ENCODE measurements around the gene CFAP65. TPM values are rescaled to one million over a fixed set of nuclear protein-coding genes. Genes with fewer than 3 reads are reported as not detected.

CFAP65 gene
- total and polyA plus RNA-seq, 9 donors, result 0.05 to 0.54 TPM; not detected in 7

- H3K36me3 ChIP-seq (ENCODE audit: control insufficient read depth, insufficient read depth, low read length), result no peaks in the 10 kb centered on the region
- H3K4me1 ChIP-seq (ENCODE audit: control insufficient read depth, insufficient read depth, low read length), result peaks cover 2% of the 10 kb centered on the region
- peaks cover 47% of the 10 kb centered on the region for H3K27me3 ChIP-seq (ENCODE audit: control insufficient read depth, insufficient read depth, low read length)
- H3K9me3 ChIP-seq (replicated peaks; ENCODE audit: control insufficient read depth, low read depth, low read length), result no peaks in the 10 kb centered on the region
- H3K27ac ChIP-seq (ENCODE audit: low read length), result no peak overlapping the region
- H3K4me3 ChIP-seq (ENCODE audit: low read length), result no peak overlapping the region
- no peak for DNase-seq
- WGBS (ENCODE audit: insufficient coverage), result no CpG with 5 or more reads among the region's 4 CpGs
Observed at GRCh38 chr2:218975060-218975777, 66.1 kb downstream of the CFAP65 start.

GRCh38 chr2:218970894-218971293 is 70.4 kb downstream of the CFAP65 start:
- 11% methylated on average over 1 of the region's 1 CpG for WGBS (ENCODE audit: insufficient coverage)
- Histone ChIP-seq H3K4me3 (ENCODE audit: low read length) (no peak overlapping the region), H3K36me3 (ENCODE audit: control insufficient read depth, insufficient read depth, low read length) (no peaks in the 10 kb centered on the region), H3K4me1 (ENCODE audit: control insufficient read depth, insufficient read depth, low read length) (no peaks in the 10 kb centered on the region), H3K27ac (ENCODE audit: low read length) (no peak overlapping the region), H3K27me3 (ENCODE audit: control insufficient read depth, insufficient read depth, low read length) (peaks cover 24% of the 10 kb centered on the region), H3K9me3 (replicated peaks; ENCODE audit: control insufficient read depth, low read depth, low read length) (no peaks in the 10 kb centered on the region)
- no peak for DNase-seq

GRCh38 chr2:218964041-218964771 is 77.1 kb downstream of the CFAP65 start:
- peaks cover 62% of the 10 kb centered on the region for H3K27me3 ChIP-seq (ENCODE audit: control insufficient read depth, insufficient read depth, low read length)
- peaks cover 17% of the 10 kb centered on the region for H3K4me1 ChIP-seq (ENCODE audit: control insufficient read depth, insufficient read depth, low read length)
- H3K27ac ChIP-seq (ENCODE audit: low read length), result no peak overlapping the region
- no peak overlapping the region for H3K4me3 ChIP-seq (ENCODE audit: low read length)
- H3K9me3 ChIP-seq (replicated peaks; ENCODE audit: control insufficient read depth, low read depth, low read length), result no peaks in the 10 kb centered on the region
- DNase-seq, result no peak
- H3K36me3 ChIP-seq (ENCODE audit: control insufficient read depth, insufficient read depth, low read length), result no peaks in the 10 kb centered on the region
- WGBS (ENCODE audit: insufficient coverage), result 17% methylated on average over 1 of the region's 5 CpGs

DNA sequence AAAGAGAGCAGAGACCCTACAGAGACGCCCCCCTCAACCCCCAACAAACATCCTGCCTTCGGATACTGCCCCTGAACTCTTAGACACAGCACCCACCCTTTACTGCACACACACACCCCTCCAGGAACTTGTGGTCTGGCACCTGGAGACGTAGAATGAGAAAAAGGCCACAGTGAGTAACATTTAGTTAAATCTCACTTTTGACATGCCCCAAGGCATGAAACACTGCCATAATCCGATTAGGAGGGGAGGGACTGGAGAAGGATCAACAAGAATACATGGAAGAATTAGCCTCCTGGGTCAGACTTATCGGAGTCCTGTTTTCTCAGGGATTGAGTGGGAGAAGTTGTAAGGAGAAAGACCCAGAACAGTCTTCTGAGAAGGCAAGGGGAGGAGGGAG is 77.7 kb downstream of the CFAP65 start:
- no peaks in the 10 kb centered on the region for H3K9me3 ChIP-seq (replicated peaks; ENCODE audit: control insufficient read depth, low read depth, low read length)
- DNase-seq, result no peak

DNA sequence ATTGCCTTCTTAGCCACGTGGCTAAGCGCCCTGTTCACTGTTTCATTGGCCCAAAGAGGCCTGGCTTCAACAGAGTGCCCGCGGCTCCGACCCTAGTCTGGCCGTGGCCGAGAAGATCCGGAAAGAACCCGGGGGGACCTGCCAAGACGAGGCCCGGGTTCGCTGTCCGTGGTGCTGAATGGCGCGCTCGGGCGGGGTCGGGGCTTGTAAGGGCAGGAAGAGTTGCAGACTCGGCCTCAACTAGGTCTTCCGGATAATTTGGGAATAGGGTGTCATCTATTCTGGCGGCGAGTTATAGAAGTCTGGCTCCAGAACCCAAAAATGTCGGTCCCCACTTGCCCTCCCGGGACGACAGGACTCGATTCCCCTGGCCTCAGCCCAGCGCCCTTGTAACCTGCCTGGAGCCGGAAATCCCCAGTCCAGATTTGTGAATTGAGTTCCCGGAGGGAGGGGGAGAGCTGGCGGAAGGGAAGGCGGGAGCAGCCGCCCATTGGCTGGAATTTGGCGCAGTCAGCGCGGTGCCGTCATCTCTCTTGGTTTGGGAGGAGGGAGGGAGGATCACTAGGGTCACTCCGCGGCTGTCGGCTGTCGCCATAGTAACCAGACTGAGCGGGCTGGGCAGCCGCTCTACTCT is 78.3 kb downstream of the CFAP65 start:
- DNase-seq, result peak; percentile 77
- Histone ChIP-seq H3K36me3 (ENCODE audit: control insufficient read depth, insufficient read depth, low read length) (no peaks in the 10 kb centered on the region), H3K27ac (ENCODE audit: low read length) (no peak overlapping the region), H3K9me3 (replicated peaks; ENCODE audit: control insufficient read depth, low read depth, low read length) (no peaks in the 10 kb centered on the region), H3K27me3 (ENCODE audit: control insufficient read depth, insufficient read depth, low read length) (peaks cover 72% of the 10 kb centered on the region), H3K4me1 (ENCODE audit: control insufficient read depth, insufficient read depth, low read length) (peaks cover 20% of the 10 kb centered on the region), H3K4me3 (ENCODE audit: low read length) (no peak overlapping the region)
- 1% methylated on average over 34 of the region's 42 CpGs for WGBS (ENCODE audit: insufficient coverage)

More for the DNA sequence above, 77.7 kb downstream of the CFAP65 start:
- WGBS (ENCODE audit: insufficient coverage), result 23% methylated on average over 3 of the region's 5 CpGs
- H3K27ac ChIP-seq (ENCODE audit: low read length), result no peak overlapping the region
- peaks cover 68% of the 10 kb centered on the region for H3K27me3 ChIP-seq (ENCODE audit: control insufficient read depth, insufficient read depth, low read length)
- H3K36me3 ChIP-seq (ENCODE audit: control insufficient read depth, insufficient read depth, low read length), result no peaks in the 10 kb centered on the region
- H3K4me1 ChIP-seq (ENCODE audit: control insufficient read depth, insufficient read depth, low read length), result peaks cover 20% of the 10 kb centered on the region
- H3K4me3 ChIP-seq (ENCODE audit: low read length), result no peak overlapping the region

DNA sequence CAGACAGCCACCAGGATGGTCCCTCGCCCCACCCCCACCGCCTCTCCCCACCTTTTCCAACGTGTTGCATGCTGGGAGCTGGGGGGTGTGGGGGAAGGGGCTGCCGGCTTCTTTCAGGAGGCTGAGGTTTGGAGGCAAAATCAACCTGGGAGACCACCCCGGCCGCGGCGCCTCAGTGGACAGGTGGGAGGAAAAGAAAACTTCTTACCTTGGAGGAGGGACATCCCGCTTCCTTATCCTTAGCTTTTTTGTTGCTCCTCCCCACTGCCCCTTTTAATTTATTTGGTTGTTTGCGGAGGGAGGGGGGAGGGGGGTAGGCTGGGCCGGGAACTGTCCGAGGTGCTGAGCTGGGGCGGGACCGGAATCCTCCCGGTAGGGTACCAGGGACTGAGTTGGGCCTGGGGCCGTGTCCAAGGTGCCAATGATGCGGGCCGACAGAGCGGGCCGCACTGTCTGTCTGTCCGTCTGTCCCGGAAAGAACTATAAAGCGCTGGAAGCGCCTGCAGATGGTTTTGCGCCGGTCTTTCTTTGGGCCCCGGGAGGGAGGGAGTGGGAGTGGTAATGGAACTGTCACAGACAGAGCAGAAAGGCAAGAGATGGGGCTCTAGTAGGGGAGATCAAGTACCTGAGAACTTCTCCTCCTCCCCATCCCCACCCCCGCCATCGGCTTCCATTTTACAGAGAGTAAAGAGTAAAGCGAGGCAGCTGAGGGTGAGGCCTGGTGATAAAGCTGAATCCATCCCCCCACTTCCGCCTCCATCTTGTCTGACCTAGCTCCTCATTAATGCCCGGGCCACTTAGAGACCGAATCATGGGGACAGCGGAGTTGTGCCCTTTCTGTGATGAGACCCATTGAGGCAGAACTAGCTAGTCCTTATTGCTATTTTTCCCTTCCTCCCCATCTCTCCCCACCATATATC is 79.4 kb downstream of the CFAP65 start:
- whole genome bisulfite sequencing (ENCODE audit: insufficient coverage), result 10% methylated on average over 13 of the region's 34 CpGs
- H3K36me3 ChIP-seq (ENCODE audit: control insufficient read depth, insufficient read depth, low read length), result no peaks in the 10 kb centered on the region
- H3K4me1 ChIP-seq (ENCODE audit: control insufficient read depth, insufficient read depth, low read length), result peaks cover 20% of the 10 kb centered on the region
- no peak for DNase-seq
- H3K27me3 ChIP-seq (ENCODE audit: control insufficient read depth, insufficient read depth, low read length), result peaks cover 79% of the 10 kb centered on the region
- no peak overlapping the region for H3K4me3 ChIP-seq (ENCODE audit: low read length)
- H3K27ac ChIP-seq (ENCODE audit: low read length), result no peak overlapping the region
- H3K9me3 ChIP-seq (replicated peaks; ENCODE audit: control insufficient read depth, low read depth, low read length), result no peaks in the 10 kb centered on the region

DNA sequence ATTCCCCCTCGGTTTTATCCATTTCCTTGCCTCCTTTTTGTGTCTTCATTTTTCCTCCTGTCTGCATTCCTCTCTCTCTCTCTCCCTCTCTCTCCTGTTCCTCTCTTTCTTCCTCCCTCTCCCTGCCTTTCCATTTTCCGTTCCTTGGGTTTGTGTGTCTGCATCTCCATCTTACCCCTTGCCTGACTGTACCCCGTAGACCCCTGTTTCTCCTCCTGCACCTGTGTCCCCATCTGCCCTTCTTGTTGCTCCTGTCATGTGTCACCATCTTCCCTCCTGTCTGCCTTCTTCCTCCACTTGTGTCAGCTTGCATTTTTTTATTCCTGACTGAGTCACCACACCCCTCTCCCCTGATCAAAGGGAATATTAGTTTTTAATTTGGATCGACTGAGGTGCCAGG is 80.1 kb downstream of the CFAP65 start:
- DNase-seq, result no peak
- Histone ChIP-seq H3K9me3 (replicated peaks; ENCODE audit: control insufficient read depth, low read depth, low read length) (no peaks in the 10 kb centered on the region), H3K27me3 (ENCODE audit: control insufficient read depth, insufficient read depth, low read length) (peaks cover 83% of the 10 kb centered on the region), H3K27ac (ENCODE audit: low read length) (no peak overlapping the region), H3K4me1 (ENCODE audit: control insufficient read depth, insufficient read depth, low read length) (peaks cover 20% of the 10 kb centered on the region), H3K4me3 (ENCODE audit: low read length) (no peak overlapping the region), H3K36me3 (ENCODE audit: control insufficient read depth, insufficient read depth, low read length) (no peaks in the 10 kb centered on the region)
- 0% methylated on average over 3 of the region's 4 CpGs for WGBS (ENCODE audit: insufficient coverage)

DNA sequence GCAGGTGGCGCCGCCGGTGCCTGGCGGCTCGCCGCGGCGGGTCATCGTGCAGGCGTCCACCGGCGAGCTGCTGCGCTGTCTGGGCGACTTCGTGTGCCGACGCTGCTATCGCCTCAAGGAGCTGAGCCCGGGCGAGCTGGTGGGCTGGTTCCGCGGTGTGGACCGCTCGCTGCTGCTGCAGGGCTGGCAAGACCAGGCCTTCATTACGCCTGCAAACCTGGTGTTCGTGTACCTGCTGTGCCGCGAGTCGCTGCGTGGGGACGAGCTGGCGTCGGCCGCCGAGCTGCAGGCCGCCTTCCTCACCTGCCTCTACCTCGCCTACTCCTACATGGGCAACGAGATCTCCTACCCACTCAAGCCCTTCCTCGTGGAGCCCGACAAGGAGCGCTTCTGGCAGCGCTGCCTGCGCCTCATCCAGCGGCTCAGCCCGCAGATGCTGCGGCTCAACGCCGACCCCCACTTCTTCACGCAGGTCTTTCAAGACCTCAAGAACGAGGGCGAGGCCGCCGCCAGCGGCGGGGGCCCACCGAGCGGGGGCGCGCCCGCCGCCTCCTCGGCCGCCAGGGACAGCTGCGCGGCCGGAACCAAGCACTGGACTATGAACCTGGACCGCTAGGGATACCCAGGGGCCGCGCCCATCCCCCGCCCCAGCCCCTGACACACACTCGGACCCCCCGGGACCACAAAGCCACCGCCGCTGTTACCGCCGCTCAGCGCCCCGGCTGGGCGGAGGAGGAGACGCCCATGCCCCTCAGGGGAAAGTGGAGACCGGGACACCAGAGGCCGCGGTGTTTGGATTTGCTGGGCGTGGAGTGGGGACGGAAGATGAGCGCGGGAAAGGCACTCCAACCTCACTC is 80.8 kb downstream of the CFAP65 start:
- Histone ChIP-seq H3K27ac (ENCODE audit: low read length) (no peak overlapping the region), H3K4me3 (ENCODE audit: low read length) (no peak overlapping the region), H3K36me3 (ENCODE audit: control insufficient read depth, insufficient read depth, low read length) (no peaks in the 10 kb centered on the region), H3K4me1 (ENCODE audit: control insufficient read depth, insufficient read depth, low read length) (peaks cover 20% of the 10 kb centered on the region), H3K27me3 (ENCODE audit: control insufficient read depth, insufficient read depth, low read length) (peaks cover 88% of the 10 kb centered on the region), H3K9me3 (replicated peaks; ENCODE audit: control insufficient read depth, low read depth, low read length) (no peaks in the 10 kb centered on the region)
- 2% methylated on average over 85 of the region's 87 CpGs for WGBS (ENCODE audit: insufficient coverage)
- DNase-seq, result no peak

- no peak overlapping the region for H3K4me3 ChIP-seq (ENCODE audit: low read length)
- peaks cover 90% of the 10 kb centered on the region for H3K27me3 ChIP-seq (ENCODE audit: control insufficient read depth, insufficient read depth, low read length)
- WGBS (ENCODE audit: insufficient coverage), result under 1% methylated on average over 67 of the region's 67 CpGs
Observed at GRCh38 chr2:218959761-218960308, 81.5 kb downstream of the CFAP65 start.

More at GRCh38 chr2:218959761-218960308, 81.5 kb downstream of the CFAP65 start:
- no peak overlapping the region for H3K27ac ChIP-seq (ENCODE audit: low read length)
- peaks cover 20% of the 10 kb centered on the region for H3K4me1 ChIP-seq (ENCODE audit: control insufficient read depth, insufficient read depth, low read length)
- H3K9me3 ChIP-seq (replicated peaks; ENCODE audit: control insufficient read depth, low read depth, low read length), result no peaks in the 10 kb centered on the region
- no peaks in the 10 kb centered on the region for H3K36me3 ChIP-seq (ENCODE audit: control insufficient read depth, insufficient read depth, low read length)
- DNase-seq, result no peak
